ENCODE measurements around the gene ZSCAN20. TPM values are rescaled to one million over a fixed set of nuclear protein-coding genes. Genes with fewer than 3 reads are reported as not detected.

Gene ZSCAN20
- total RNA-seq, 2 experiments from 2014 or later = 1.5 to 2.2 TPM

DNA sequence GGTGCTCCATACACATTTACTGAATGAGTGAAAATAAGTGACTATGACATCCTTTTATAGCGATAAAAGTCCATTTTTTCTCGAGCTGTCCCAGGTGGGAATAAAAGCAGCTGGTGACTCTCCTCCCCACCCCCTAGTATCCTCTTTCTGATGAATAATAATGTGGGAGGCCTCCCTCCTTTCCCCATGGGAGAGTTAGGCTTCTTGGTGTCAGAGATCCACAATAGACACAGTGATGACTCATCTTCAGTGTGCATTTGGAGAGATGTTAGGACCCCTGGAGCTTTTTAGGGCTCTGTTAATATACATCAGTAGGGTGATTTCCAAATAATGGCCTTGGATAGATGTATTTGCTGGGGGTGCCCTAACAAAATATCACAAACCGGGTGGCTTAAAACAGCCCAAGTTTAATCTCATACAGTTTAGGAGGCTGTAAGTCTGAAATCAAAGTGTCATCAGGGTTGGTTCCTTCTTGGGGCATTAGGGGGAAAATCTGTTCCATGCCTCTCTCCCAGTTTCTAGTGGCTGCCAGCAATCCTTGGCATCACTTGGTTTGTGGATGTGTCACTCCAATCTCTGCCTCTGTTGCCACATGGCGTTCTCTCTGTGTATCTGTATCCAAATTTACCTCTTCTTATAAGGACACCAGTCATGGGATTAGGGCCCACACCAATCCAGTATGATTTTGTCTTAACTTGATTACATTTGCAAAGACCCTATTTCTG, 37.2 kb upstream of the ZSCAN20 start:
- H3K27me3 Mint-ChIP-seq = peaks cover 23% of the 10 kb centered on the region
- DNase-seq = no peak
- no peak overlapping the region for H3K27ac Mint-ChIP-seq
- H3K4me3 Mint-ChIP-seq = no peak overlapping the region
- H3K4me1 Mint-ChIP-seq = peaks cover 2% of the 10 kb centered on the region
- H3K9me3 Mint-ChIP-seq = no peaks in the 10 kb centered on the region
- no peaks in the 10 kb centered on the region for H3K36me3 Mint-ChIP-seq (ENCODE audit: low read depth)
- ChIA-PET POLR2A (no interaction called here), CTCF (no interaction called here)

DNA sequence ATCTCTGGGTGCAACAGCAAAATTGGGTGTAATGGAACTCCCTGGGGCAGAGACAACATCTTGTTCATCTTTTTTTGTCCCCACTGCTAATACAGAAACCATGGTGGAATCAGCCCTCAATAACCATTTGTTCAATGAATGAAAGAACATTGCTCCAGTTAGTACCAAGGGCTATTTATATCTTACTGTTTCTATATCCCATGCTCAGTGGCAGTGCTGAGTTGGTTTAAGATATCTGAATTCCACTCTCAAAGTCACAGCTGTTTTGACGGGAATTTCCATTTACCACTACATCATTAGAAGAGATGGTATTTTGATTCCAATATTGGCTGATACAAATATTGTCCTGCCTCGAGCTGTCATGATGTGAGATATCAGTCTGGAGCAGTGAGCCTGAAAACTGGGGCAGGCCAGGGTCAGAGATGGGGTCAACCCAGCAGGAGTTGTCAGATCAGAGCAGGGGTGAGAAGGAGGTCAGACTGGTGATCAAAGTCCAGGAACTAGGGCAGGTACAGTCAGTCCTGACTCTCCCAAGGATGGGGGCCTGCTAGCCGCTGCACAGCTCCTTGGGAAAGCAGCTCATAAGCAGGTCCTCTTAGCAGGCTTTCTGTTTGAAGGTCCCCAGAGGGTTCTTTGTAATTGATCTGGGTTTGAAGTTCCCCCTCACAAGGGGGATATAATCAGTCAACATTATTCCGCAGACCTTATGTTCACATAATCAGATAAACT, 35.7 kb upstream of the ZSCAN20 start:
- Mint-ChIP-seq H3K9me3 (no peaks in the 10 kb centered on the region), H3K27ac (no peak overlapping the region), H3K4me1 (no peaks in the 10 kb centered on the region), H3K27me3 (peaks cover 25% of the 10 kb centered on the region), H3K4me3 (no peak overlapping the region), H3K36me3 (ENCODE audit: low read depth) (no peaks in the 10 kb centered on the region)
- no peak for DNase-seq
- ChIA-PET CTCF (interaction anchor here (0.6 kb wide), 1 partner anchor 1109 kb away, joined by 3 read pairs; no protein-coding TSS in a partner anchor), POLR2A (no interaction called here)

DNA sequence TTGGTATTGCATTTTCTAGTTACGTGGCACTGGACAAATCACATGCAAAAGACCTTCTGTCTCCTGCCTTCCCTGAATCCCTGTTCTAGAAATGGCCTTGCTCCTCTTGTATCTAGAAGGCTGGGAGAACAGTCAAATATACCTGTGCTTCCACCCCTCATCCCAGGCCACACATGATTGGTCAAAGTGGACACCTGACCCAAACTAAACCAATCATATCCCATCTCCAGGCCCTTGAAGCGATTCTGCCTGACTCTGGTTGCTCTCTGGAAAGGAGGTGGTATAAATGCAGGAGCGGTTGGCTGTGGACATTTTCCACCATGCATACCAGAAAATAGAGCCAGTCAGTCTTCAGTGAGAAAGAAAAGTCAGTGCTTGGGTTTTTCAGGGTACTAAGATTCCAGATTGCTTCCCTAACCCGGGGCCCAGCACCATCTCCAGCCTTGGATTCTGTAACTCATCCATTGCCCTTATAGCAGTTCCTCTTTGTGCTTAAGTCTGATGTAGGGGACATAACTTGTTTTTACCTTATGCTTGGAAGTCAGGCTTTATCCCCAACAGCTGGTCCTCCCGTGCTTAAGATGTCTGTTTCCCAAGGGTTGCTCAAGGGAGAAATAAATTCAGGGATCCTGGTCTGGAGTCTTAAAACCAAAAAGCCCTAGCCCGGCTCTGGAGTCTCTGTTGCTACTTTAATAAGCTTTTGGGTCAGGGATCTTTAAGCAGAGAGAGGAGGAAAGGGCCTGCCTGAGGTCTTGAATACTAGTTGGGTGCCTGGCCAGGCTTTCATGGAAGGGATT, 33.9 kb upstream of the ZSCAN20 start:
- ChIA-PET POLR2A (no interaction called here), CTCF (no interaction called here)
- Mint-ChIP-seq H3K4me3 (no peak overlapping the region), H3K9me3 (no peaks in the 10 kb centered on the region), H3K36me3 (ENCODE audit: low read depth) (no peaks in the 10 kb centered on the region), H3K27me3 (peaks cover 20% of the 10 kb centered on the region), H3K4me1 (peaks cover 5% of the 10 kb centered on the region), H3K27ac (no peak overlapping the region)
- DNase-seq = no peak

DNA sequence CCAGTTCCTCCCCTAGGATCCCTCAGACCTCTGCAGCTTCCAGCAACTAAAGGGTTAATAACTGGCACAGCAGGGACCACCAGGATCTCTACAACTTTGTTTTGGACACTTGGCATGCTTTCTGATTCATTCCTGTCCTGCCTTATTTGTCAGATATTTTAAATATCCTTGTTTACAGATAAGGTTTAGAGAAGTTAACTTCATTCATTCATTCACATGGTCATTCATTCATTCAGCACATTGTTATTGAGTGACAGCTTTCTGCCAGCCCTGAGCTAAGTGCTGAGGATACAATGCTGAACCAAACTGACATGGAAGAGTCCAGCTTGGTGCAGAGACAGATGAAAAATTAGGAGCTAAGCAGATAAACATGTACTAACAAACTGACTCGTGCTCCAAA, 32.8 kb upstream of the ZSCAN20 start:
- no peak overlapping the region for H3K4me3 Mint-ChIP-seq
- no peaks in the 10 kb centered on the region for H3K9me3 Mint-ChIP-seq
- ChIA-PET POLR2A (no interaction called here), CTCF (no interaction called here)
- H3K36me3 Mint-ChIP-seq (ENCODE audit: low read depth) = no peaks in the 10 kb centered on the region
- peaks cover 20% of the 10 kb centered on the region for H3K27me3 Mint-ChIP-seq
- H3K27ac Mint-ChIP-seq = no peak overlapping the region
- no peak for DNase-seq
- peaks cover 5% of the 10 kb centered on the region for H3K4me1 Mint-ChIP-seq

DNA sequence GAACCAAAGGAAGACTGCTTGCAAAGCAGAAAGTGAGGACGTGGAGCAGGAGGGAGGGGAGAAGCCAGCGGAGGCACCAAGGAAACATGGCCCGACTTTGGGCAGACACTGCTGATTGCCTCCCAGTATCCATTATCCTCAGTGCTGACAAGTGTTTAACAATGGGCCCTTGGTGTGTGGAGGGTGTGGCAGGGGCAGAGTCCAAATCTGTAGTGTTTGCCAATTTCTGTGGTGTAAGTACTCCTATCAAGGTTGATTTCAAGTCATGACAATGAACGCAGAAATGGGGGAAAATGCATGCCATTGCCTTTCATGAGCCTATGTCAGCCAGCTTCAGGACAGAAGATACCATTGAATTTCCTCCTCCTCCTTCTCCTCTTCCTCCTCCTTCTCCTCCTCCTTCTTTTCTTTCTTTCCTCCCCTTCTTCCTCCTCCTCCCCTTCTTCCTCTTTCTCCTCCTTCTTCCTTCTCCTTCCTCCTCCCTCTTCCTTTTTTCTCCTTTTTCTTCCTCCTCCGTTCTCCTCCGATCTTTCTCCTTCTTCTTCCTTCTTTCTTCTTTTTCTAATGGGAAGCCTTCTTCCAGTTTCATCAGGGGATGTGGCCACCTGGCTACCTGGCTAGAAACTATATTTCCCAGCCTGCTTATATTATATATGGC, 31.2 kb upstream of the ZSCAN20 start:
- CTCF ChIA-PET = interaction anchor here (1.2 to 1.4 kb wide), 2 partner anchors 13 to 314 kb away, joined by 3 to 4 read pairs; no protein-coding TSS in a partner anchor
- no peak for DNase-seq
- Mint-ChIP-seq H3K27ac (no peak overlapping the region), H3K4me3 (no peak overlapping the region), H3K27me3 (peaks cover 16% of the 10 kb centered on the region), H3K4me1 (peaks cover 16% of the 10 kb centered on the region), H3K9me3 (no peaks in the 10 kb centered on the region), H3K36me3 (ENCODE audit: low read depth) (no peaks in the 10 kb centered on the region)
- POLR2A ChIA-PET = no interaction called here

DNA sequence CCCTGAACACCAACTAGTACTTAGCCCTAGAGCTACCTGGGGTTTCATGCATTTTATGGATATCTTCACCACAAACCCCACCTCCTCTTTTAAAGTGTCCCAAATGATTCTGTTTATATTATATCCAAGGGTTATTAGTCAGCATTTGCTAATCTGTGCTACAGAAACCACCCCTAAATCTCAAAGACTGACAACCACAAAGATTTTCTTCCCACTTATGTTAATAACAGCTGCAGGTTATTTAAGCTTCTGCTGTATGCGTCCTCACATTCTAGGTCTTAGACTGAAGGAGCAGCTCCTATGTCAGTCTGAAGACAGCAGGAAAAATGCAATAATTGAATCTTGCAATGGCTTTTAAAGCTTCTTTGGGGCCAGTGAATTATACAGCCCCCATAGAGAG, 30.3 kb upstream of the ZSCAN20 start:
- no peak for DNase-seq
- Mint-ChIP-seq H3K27ac (no peak overlapping the region), H3K4me3 (no peak overlapping the region), H3K27me3 (peaks cover 14% of the 10 kb centered on the region), H3K9me3 (no peaks in the 10 kb centered on the region), H3K4me1 (peaks cover 23% of the 10 kb centered on the region), H3K36me3 (ENCODE audit: low read depth) (no peaks in the 10 kb centered on the region)
- CTCF ChIA-PET = interaction anchor here (0.8 to 1.4 kb wide), 3 partner anchors 12 to 315 kb away, joined by 3 to 4 read pairs (median 3); no protein-coding TSS in a partner anchor
- POLR2A ChIA-PET = no interaction called here

DNA sequence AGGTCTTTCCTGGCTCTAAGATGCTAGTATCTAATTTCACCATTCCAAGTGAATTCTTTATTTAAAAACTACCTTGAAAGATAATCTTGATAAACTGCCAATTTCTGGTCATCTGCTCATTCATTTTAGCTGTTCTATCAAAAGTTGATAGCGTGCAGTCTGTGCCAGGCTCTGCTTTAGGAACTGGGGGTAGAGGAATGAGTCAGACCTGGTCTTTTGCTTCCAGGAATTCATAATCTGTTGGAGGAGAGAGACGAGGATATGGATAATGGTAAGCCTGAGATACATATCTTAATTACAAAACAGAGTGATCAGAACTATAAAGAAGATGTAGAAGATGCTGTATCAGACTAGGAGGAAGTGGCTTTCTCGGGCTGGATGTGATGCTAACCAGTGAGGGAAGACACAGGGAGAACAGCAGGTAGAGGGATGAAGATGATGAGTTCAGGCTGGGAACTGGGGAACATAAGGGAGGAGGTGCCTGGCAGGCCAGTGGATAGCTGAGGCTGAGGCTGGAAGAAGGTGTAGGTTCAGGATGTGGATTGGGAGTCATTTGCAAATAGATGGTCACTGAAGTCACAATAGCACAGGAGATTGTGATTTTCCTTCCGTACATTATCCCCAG, 29.3 kb upstream of the ZSCAN20 start:
- ChIA-PET POLR2A (interaction anchor here (0.6 kb wide), 1 partner anchor 10 kb away, joined by 3 read pairs; no protein-coding TSS in a partner anchor), CTCF (interaction anchor here (1.3 kb wide), 1 partner anchor 10 kb away, joined by 4 read pairs; no protein-coding TSS in a partner anchor)
- no peak overlapping the region for H3K27ac Mint-ChIP-seq
- no peaks in the 10 kb centered on the region for H3K36me3 Mint-ChIP-seq (ENCODE audit: low read depth)
- peaks cover 31% of the 10 kb centered on the region for H3K4me1 Mint-ChIP-seq
- H3K27me3 Mint-ChIP-seq = peaks cover 16% of the 10 kb centered on the region
- DNase-seq = no peak
- no peak overlapping the region for H3K4me3 Mint-ChIP-seq
- no peaks in the 10 kb centered on the region for H3K9me3 Mint-ChIP-seq

DNA sequence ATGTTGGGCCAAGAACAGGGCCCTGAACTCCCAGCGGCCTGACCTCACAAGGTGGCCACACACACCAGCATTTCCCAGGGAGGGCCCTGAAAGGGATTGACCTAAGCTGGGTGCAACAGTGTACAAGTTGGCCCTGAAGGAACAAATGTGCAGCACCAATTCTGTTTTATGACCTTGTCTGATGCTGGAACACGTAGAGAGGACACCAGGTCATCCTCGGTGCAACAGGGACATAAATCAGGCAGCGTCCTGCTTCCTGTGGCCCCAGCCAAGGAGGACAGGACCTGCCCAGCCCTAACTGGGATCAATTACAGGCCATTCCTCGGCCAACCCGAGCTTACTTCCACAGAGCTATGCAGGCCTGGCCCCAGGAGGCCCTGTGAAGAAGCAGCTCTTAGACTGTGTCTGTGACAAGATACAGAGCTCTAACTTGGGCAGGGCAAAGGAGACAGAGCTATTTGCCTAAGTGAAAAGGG, 28.7 kb upstream of the ZSCAN20 start:
- Mint-ChIP-seq H3K36me3 (ENCODE audit: low read depth) (no peaks in the 10 kb centered on the region), H3K27ac (no peak overlapping the region), H3K4me1 (peaks cover 31% of the 10 kb centered on the region), H3K9me3 (no peaks in the 10 kb centered on the region), H3K27me3 (peaks cover 20% of the 10 kb centered on the region), H3K4me3 (no peak overlapping the region)
- DNase-seq = no peak
- ChIA-PET POLR2A (interaction anchor here (0.6 kb wide), 1 partner anchor 9 kb away, joined by 3 read pairs; no protein-coding TSS in a partner anchor), CTCF (interaction anchor here (1.3 kb wide), 1 partner anchor 10 kb away, joined by 4 read pairs; no protein-coding TSS in a partner anchor)

DNA sequence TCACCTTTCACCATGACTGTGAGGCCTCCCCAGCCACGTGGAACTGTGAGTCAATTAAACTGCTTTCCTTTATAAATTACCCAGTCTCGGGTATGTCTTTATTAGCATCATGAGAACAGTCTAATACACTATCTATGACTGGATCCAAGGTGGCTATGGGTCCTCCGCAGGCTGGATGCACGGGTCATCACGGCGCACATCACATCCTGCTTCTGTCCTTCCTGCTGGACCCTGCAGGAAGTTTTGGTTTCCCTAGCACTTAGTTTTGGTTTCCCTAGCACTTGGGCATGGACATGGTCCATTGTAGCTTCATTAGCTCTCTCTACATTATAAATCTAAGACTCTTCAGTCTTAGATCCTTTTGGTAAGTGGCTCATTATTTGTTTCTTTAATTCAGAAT, 27.3 kb upstream of the ZSCAN20 start:
- Mint-ChIP-seq H3K27me3 (peaks cover 28% of the 10 kb centered on the region), H3K9me3 (no peaks in the 10 kb centered on the region), H3K4me3 (no peak overlapping the region), H3K27ac (no peak overlapping the region), H3K4me1 (peaks cover 31% of the 10 kb centered on the region), H3K36me3 (ENCODE audit: low read depth) (no peaks in the 10 kb centered on the region)
- ChIA-PET POLR2A (interaction anchor here (0.6 kb wide), 1 partner anchor 1239 kb away, joined by 3 read pairs; no protein-coding TSS in a partner anchor), CTCF (interaction anchor here (1.5 kb wide), 1 partner anchor 10 kb away, joined by 9 read pairs; no protein-coding TSS in a partner anchor)
- DNase-seq = no peak

DNA sequence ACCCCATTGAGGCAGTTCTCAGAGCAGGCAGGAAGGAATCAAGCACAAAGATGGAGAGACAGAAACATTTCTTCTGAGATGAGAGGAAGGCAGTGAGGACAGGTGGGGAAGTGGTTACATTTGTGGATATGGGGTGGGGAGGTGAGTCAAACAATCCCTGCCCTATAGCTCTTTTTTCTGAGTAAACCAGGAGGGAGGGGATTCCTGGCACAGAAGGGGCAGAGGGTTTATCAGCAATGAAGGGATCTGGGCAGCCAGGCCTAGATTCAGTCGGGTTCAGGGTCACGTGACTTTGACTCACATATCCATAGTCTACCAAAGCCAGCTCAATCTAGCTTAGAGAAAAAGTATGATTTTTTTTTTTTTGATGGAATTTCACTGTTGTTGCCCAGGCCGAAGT, 25.9 kb upstream of the ZSCAN20 start:
- Mint-ChIP-seq H3K27ac (no peak overlapping the region), H3K27me3 (peaks cover 35% of the 10 kb centered on the region), H3K36me3 (ENCODE audit: low read depth) (no peaks in the 10 kb centered on the region), H3K9me3 (no peaks in the 10 kb centered on the region), H3K4me1 (peaks cover 31% of the 10 kb centered on the region), H3K4me3 (no peak overlapping the region)
- no peak for DNase-seq
- ChIA-PET CTCF (interaction anchor here (1.0 to 1.5 kb wide), 5 partner anchors 9 to 320 kb away, joined by 3 to 9 read pairs (median 3); no protein-coding TSS in a partner anchor), POLR2A (no interaction called here)

DNA sequence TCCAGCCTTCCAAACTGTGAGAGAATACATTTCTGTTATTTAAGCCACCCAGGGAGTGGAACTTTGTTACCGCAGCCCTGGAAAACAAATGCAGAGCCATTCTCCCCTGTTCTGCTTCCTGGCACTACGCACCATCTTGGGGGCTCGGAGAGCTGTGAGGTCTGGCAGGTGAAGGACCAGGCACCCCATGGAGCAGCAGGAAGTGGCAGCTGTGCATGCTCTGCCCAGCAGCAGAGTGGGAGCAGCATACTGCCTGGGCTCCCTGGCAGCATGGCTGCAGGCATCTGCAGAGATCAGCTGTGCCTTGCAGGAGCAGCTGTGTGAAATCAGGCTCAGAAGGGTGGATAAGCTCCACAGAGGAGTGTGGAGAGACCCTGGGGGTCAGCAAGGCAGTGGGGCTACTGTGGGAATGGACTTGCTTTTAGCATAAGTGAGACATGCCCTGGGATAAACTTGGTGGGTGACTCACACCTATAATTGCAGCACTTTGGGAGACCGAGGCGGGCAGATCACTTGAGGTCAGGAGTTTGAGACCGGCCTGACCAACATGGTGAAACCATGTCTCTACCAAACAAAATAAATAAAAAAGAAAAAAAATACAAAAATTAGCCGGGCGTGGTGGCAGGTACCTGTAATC, 17.7 kb upstream of the ZSCAN20 start:
- H3K27ac Mint-ChIP-seq = no peak overlapping the region
- H3K9me3 Mint-ChIP-seq = no peaks in the 10 kb centered on the region
- H3K4me3 Mint-ChIP-seq = no peak overlapping the region
- H3K4me1 Mint-ChIP-seq = peaks cover 4% of the 10 kb centered on the region
- CTCF ChIA-PET = interaction anchor here (0.9 to 2.1 kb wide), 5 partner anchors 9 to 159 kb away, joined by 3 to 9 read pairs (median 3); partner anchors contain the start of gene ZSCAN20
- peaks cover 35% of the 10 kb centered on the region for H3K27me3 Mint-ChIP-seq
- no peaks in the 10 kb centered on the region for H3K36me3 Mint-ChIP-seq (ENCODE audit: low read depth)
- no peak for DNase-seq
- POLR2A ChIA-PET = no interaction called here

Data from activated CD4-positive, alpha-beta T cell treated with anti-CD3 and anti-CD28 coated beads, Interleukin-2, amount 10 ng/mL, durations not matched to agents 7 days and 5 days (primary cell).